ENCODE data around the gene MRNIP.

Gene MRNIP

DNA sequence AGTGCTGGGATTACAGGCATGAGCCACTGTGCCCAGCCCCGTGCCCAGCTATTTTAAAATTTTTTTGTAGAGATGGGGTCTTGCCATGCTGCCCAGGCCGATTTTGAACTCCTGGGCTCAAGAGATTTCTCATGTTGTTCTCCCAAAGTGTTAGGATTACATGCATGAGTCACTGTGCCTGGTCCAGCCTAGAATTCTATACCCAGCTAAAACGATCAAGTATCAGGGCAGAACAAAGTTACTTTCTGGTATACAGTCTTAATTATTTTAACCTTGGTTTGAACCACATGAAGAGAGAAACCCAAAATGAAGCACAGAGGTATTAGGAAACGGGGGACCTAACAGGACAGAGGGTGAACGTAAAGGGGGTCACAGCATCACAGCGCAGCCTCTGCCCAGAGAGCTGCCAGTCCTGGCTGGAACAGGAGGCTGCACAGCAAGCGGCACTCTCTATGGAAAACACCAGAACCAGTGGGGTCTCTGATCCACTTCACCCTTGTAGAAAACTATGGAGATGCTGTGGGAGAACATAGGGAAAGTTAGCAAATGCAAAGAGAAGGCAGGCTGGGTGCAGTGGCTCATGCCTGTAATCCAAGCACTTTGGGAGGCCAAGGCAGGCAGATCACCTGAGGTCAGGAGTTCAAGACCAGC is 27.7 kb downstream of the MRNIP start:
- no peak overlapping the region for H3K27ac ChIP-seq (replicated peaks)
- TF ChIP-seq, protein P1, sequence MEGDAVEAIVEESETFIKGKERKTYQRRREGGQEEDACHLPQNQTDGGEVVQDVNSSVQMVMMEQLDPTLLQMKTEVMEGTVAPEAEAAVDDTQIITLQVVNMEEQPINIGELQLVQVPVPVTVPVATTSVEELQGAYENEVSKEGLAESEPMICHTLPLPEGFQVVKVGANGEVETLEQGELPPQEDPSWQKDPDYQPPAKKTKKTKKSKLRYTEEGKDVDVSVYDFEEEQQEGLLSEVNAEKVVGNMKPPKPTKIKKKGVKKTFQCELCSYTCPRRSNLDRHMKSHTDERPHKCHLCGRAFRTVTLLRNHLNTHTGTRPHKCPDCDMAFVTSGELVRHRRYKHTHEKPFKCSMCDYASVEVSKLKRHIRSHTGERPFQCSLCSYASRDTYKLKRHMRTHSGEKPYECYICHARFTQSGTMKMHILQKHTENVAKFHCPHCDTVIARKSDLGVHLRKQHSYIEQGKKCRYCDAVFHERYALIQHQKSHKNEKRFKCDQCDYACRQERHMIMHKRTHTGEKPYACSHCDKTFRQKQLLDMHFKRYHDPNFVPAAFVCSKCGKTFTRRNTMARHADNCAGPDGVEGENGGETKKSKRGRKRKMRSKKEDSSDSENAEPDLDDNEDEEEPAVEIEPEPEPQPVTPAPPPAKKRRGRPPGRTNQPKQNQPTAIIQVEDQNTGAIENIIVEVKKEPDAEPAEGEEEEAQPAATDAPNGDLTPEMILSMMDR (IDR thresholded peaks at IDR 0.05; ENCODE audit: insufficient read depth, low read length), result no peak
- TF ChIP-seq, protein P2, sequence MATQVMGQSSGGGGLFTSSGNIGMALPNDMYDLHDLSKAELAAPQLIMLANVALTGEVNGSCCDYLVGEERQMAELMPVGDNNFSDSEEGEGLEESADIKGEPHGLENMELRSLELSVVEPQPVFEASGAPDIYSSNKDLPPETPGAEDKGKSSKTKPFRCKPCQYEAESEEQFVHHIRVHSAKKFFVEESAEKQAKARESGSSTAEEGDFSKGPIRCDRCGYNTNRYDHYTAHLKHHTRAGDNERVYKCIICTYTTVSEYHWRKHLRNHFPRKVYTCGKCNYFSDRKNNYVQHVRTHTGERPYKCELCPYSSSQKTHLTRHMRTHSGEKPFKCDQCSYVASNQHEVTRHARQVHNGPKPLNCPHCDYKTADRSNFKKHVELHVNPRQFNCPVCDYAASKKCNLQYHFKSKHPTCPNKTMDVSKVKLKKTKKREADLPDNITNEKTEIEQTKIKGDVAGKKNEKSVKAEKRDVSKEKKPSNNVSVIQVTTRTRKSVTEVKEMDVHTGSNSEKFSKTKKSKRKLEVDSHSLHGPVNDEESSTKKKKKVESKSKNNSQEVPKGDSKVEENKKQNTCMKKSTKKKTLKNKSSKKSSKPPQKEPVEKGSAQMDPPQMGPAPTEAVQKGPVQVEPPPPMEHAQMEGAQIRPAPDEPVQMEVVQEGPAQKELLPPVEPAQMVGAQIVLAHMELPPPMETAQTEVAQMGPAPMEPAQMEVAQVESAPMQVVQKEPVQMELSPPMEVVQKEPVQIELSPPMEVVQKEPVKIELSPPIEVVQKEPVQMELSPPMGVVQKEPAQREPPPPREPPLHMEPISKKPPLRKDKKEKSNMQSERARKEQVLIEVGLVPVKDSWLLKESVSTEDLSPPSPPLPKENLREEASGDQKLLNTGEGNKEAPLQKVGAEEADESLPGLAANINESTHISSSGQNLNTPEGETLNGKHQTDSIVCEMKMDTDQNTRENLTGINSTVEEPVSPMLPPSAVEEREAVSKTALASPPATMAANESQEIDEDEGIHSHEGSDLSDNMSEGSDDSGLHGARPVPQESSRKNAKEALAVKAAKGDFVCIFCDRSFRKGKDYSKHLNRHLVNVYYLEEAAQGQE (IDR thresholded peaks at IDR 0.05; ENCODE audit: insufficient replicate concordance, low read depth), result no peak
- TF ChIP-seq SPI1 (IDR thresholded peaks at IDR 0.05; ENCODE audit: borderline replicate concordance, low read depth) (no peak), GABPA (IDR thresholded peaks at IDR 0.05; ENCODE audit: low read depth) (no peak), POLR2AphosphoS5 (IDR thresholded peaks at IDR 0.05; ENCODE audit: low read depth) (no peak)

DNA sequence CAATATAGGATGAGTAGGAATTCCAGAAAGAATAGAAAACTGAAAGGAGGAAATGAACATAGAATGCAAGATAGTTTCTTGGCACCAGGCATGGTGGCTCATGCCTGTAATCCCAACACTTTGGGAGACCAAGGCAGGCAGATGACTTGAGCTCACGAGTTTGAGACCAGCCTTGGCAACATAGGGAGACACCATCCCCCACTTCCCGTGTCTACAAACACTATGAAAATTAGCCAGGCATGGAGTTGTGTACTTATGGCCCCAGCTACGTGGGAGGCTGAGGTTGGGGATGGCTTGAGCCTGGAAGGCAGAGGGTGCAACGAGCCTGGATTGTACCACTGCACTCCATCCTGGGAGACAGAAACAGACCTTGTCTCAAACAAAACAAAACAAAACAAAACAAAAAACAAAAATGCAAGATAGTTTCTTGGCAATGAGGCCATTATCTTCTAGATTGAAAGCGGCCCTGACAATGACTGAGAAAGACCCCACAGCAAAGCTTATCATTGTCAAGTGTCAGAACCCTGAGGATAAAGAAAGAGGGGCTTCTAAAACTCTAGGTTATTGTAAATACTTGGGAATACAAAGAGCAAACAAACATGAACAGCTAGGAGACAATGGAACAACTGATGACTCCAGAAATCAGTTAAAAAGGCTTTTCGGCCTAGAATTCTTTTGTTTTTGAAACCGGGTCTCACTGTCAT is 28.7 kb downstream of the MRNIP start:
- DNase-seq (ENCODE audit: low read depth in 1 of 2, low spot score in 1 of 2), result no peak

More for the DNA sequence above, 27.7 kb downstream of the MRNIP start:
- DNase-seq (ENCODE audit: low read depth in 1 of 2, low spot score in 1 of 2), result no peak
- Histone ChIP-seq H3K4me3 (replicated peaks; ENCODE audit: insufficient read depth, low read length) (no peak overlapping the region), H3K27me3 (ENCODE audit: insufficient read depth, poor library complexity, severe bottlenecking) (no peaks in the 10 kb centered on the region)

GRCh38 chr5:179828756-179829421 is 29.7 kb downstream of the MRNIP start:
- DNase-seq (ENCODE audit: low read depth in 1 of 2, low spot score in 1 of 2), result no peak
- no peak for TF ChIP-seq SPI1 (IDR thresholded peaks at IDR 0.05; ENCODE audit: borderline replicate concordance, low read depth)
- TF ChIP-seq, protein P2 (IDR thresholded peaks at IDR 0.05; ENCODE audit: insufficient replicate concordance, low read depth), result no peak
- TF ChIP-seq GABPA (IDR thresholded peaks at IDR 0.05; ENCODE audit: low read depth), result no peak
- TF ChIP-seq, protein P1 (IDR thresholded peaks at IDR 0.05; ENCODE audit: insufficient read depth, low read length), result no peak
- no peak; the same call in 1 of the 2 replicates for TF ChIP-seq POLR2AphosphoS5 (IDR thresholded peaks at IDR 0.05; ENCODE audit: low read depth)
- no peak overlapping the region for H3K4me3 ChIP-seq (replicated peaks; ENCODE audit: insufficient read depth, low read length)
- H3K27me3 ChIP-seq (ENCODE audit: insufficient read depth, poor library complexity, severe bottlenecking), result no peaks in the 10 kb centered on the region
- H3K27ac ChIP-seq (replicated peaks), result no peak overlapping the region

More for the DNA sequence above, 28.7 kb downstream of the MRNIP start:
- Histone ChIP-seq H3K4me3 (replicated peaks; ENCODE audit: insufficient read depth, low read length) (no peak overlapping the region), H3K27me3 (ENCODE audit: insufficient read depth, poor library complexity, severe bottlenecking) (no peaks in the 10 kb centered on the region), H3K27ac (replicated peaks) (no peak overlapping the region)
- TF ChIP-seq GABPA (IDR thresholded peaks at IDR 0.05; ENCODE audit: low read depth) (no peak), POLR2AphosphoS5 (IDR thresholded peaks at IDR 0.05; ENCODE audit: low read depth) (no peak), SPI1 (IDR thresholded peaks at IDR 0.05; ENCODE audit: borderline replicate concordance, low read depth) (no peak)
- TF ChIP-seq, protein P1 (IDR thresholded peaks at IDR 0.05; ENCODE audit: insufficient read depth, low read length), result no peak
- TF ChIP-seq, protein P2 (IDR thresholded peaks at IDR 0.05; ENCODE audit: insufficient replicate concordance, low read depth), result no peak

Measured in HL-60 (cell line).